A673 (cell line): ENCODE measurements around the gene ZFYVE1.

Experiments
- EZH2 ChIP-seq: fragments of 200-600 bp; sonication (generic); IDR thresholded peaks from 2 replicates; pipeline ENCODE4 v1.6.1; 2017; ENCODE audit warnings: borderline replicate concordance, low read depth, mild to moderate bottlenecking, mixed read lengths, antibody characterized with exemption, low read length; ENCODE audit not compliant: poor library complexity, severe bottlenecking
- TF ChIP-seq, protein P1 (sequence below): fragments of 300-800, 200-600 bp; sonication (generic); conservative IDR thresholded peaks from 2 replicates; pipeline ENCODE4 v1.5.1; 2017; ENCODE audit warnings: low read depth, mild to moderate bottlenecking, antibody characterized with exemption, low read length, moderate library complexity, mixed read lengths

DNA sequence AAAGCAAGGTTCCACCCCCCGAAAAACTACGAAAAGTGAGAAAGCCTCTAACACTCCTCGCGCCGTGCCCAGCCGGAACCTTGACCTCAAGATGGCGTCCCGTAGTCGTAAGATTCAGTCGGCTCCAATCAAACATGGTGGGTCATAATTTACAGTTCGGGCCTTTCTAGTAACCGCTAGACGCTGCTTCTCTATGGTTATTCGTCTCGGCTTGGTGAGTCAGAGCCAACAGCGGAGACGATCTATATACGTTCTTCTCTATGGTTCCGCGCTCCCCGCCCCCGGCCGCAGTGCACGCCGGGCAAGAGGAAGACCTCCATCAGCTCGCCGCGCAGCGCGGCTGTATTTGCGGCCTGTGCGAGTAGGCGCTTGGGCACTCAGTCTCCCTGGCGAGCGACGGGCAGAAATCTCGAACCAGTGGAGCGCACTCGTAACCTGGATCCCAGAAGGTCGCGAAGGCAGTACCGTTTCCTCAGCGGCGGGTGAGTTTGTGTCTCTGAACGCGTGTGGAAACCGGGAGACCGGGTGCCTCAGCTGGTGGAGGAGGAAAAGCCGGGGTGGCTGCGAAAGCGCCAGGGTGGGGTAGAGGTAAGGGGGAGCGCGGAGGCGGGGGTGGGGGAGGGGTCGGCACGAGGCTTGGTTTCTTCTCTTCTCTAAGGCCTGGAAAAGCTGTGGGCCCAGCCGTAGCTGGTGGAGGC is 31.5 kb upstream of the ZFYVE1 start, which contains the start of gene RBM25:
- TF ChIP-seq, protein P1, sequence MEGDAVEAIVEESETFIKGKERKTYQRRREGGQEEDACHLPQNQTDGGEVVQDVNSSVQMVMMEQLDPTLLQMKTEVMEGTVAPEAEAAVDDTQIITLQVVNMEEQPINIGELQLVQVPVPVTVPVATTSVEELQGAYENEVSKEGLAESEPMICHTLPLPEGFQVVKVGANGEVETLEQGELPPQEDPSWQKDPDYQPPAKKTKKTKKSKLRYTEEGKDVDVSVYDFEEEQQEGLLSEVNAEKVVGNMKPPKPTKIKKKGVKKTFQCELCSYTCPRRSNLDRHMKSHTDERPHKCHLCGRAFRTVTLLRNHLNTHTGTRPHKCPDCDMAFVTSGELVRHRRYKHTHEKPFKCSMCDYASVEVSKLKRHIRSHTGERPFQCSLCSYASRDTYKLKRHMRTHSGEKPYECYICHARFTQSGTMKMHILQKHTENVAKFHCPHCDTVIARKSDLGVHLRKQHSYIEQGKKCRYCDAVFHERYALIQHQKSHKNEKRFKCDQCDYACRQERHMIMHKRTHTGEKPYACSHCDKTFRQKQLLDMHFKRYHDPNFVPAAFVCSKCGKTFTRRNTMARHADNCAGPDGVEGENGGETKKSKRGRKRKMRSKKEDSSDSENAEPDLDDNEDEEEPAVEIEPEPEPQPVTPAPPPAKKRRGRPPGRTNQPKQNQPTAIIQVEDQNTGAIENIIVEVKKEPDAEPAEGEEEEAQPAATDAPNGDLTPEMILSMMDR: peak; percentile 27; the same call in 1 of the 2 replicates
- no peak for TF ChIP-seq EZH2
